Mucosa of rectum (tissue), 2 donors: ENCODE measurements around the gene MAN2A2.

ENCODE experiments used
- H3K27ac ChIP-seq, 2 donors: one replicate each; pipeline ENCODE4 v1.7.0; 2013; ENCODE audit warnings: inconsistent platforms in 2 of 2, low read depth in 2 of 2, low read length in 2 of 2
- H3K27me3 ChIP-seq, 2 donors: one replicate each; pipeline ENCODE4 v1.7.0; 2013; ENCODE audit warnings: low read length in 2 of 2; ENCODE audit not compliant: control insufficient read depth in 2 of 2, insufficient read depth in 2 of 2
- H3K36me3 ChIP-seq, 2 donors: one replicate each; pipeline ENCODE4 v1.7.0; 2013; ENCODE audit warnings: low read length in 2 of 2; ENCODE audit not compliant: control insufficient read depth in 2 of 2, insufficient read depth in 2 of 2
- H3K4me1 ChIP-seq, 2 donors: one replicate each; pipeline ENCODE4 v1.7.0; 2013; ENCODE audit warnings: low read length in 2 of 2, mild to moderate bottlenecking in 1 of 2; ENCODE audit not compliant: control insufficient read depth in 2 of 2, insufficient read depth in 2 of 2
- H3K4me3 ChIP-seq, 2 donors: one replicate each; pipeline ENCODE4 v1.7.0; 2013; ENCODE audit warnings: low read length in 2 of 2
- H3K9ac ChIP-seq, 2 donors: one replicate each; pipeline ENCODE4 v1.7.0; 2013; ENCODE audit warnings: low read length in 2 of 2, low read depth in 1 of 2, mild to moderate bottlenecking in 1 of 2
- H3K9me3 ChIP-seq, 2 donors: one replicate each; pipeline ENCODE4 v1.7.0; 2013; ENCODE audit warnings: low read length in 2 of 2; ENCODE audit not compliant: control insufficient read depth in 2 of 2
- donor health status: healthy.
- donor health status: Normal muscosa, but diverticular disease.

The MAN2A2 gene

DNA sequence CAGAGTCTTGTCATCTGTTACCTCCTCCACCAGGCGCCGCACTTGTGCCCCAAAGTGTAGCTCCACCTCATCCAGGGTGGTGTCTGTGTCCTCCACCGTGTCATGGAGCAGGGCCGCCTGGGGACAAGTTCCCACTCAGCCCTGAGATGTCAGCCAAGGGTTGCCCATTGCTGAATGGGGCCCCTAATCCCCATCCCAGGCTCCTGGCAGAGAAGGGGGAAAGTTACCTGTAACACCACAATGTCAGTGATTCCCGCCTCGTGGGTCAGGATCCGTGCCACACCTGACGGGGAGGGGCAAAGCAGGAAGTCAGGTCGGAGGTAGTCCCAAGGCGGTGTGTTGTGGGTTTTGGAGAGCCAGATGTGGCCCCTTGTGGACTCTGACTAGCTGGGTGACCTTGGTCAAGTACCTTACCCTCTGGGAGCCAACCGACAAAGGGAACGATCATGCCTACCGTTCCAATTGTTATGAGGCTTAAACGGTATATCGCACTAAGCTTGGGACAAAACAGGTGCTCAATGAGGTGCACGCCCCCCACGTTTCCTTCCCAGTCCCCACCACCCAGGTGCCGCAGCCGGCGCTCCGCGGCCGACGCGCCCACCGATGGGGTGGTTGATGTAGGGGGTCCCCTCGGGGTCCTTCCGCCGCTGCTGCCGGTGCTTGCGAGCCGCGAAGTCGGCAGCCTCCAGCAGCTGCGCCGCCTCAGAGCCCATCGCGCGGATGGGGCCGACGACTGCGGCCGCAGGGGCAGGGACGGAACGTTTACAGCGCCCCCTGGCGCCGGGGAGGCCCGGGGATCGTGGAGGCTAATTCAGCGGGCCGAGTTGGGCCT is 28.9 kb downstream of the MAN2A2 start, which contains the start of gene HDDC3:
HDDC3 (minus strand) TSS at position 722 of the 832 bp plus-strand sequence; CDS start at position 713, 9 bp downstream.
- H3K27me3 ChIP-seq: no peaks in the 10 kb centered on the region
- H3K27ac ChIP-seq: peak within 1 kb of the TSS; percentile 94 to 98
- peak within 1 kb of the TSS; percentile 68 to 94 for H3K9ac ChIP-seq
- H3K36me3 ChIP-seq: peaks cover 2% of the 10 kb centered on the region in 2 donors
- no peaks in the 10 kb centered on the region for H3K9me3 ChIP-seq
- H3K4me3 ChIP-seq: peak within 1 kb of the TSS; percentile 68 to 94
- peaks cover 39 to 40% of the 10 kb centered on the region in 2 donors for H3K4me1 ChIP-seq

DNA sequence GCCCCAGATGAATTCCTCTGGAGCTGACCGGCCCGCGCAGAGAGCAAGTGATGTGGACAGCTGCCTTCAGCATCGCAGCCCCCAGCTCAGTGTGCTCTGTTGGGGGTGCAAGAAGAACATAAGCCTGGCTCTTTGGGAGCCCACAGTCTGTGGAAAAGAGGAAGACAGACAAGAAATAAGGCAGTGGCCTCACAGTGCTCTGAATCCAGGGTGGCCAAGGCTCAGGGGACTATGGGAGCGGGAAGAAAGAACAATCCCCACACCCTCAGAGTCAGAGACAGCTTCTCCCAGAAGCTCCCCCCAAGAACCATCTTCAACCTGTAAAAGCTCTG is 29.5 kb downstream of the MAN2A2 start:
- H3K36me3 ChIP-seq: peaks cover 2% of the 10 kb centered on the region in 2 donors
- H3K4me1 ChIP-seq: peaks cover 39 to 40% of the 10 kb centered on the region in 2 donors
- H3K9ac ChIP-seq: peak overlapping the region; percentile 68 to 94
- no peaks in the 10 kb centered on the region for H3K27me3 ChIP-seq
- no peaks in the 10 kb centered on the region for H3K9me3 ChIP-seq
- H3K4me3 ChIP-seq: peak overlapping the region in 1 of 2 donors; percentile 94
- H3K27ac ChIP-seq: peak overlapping the region; percentile 94 to 98

GRCh38 chr15:90933301-90933700 is 30.2 kb downstream of the MAN2A2 start:
- Histone ChIP-seq H3K36me3 (peaks cover 2 to 5% of the 10 kb centered on the region in 2 donors), H3K9me3 (no peaks in the 10 kb centered on the region), H3K4me1 (peaks cover 39 to 40% of the 10 kb centered on the region in 2 donors), H3K27me3 (no peaks in the 10 kb centered on the region), H3K9ac (peak overlapping the region in 1 of 2 donors; percentile 10), H3K4me3 (no peak overlapping the region), H3K27ac (no peak overlapping the region)

GRCh38 chr15:90934256-90934948 is 31.3 kb downstream of the MAN2A2 start:
- peak overlapping the region; percentile 78 to 84 for H3K9ac ChIP-seq
- H3K36me3 ChIP-seq: peaks cover 5 to 9% of the 10 kb centered on the region in 2 donors
- no peaks in the 10 kb centered on the region for H3K27me3 ChIP-seq
- no peaks in the 10 kb centered on the region for H3K9me3 ChIP-seq
- peak overlapping the region; percentile 76 to 85 for H3K27ac ChIP-seq
- H3K4me1 ChIP-seq: peaks cover 38 to 39% of the 10 kb centered on the region in 2 donors
- H3K4me3 ChIP-seq: peak overlapping the region; percentile 76 to 83

GRCh38 chr15:90934949-90935751 is 32.0 kb downstream of the MAN2A2 start, which contains the start of gene UNC45A:
UNC45A (plus strand) TSS chr15:90935285; CDS start chr15:90935325, 40 bp downstream.
- Histone ChIP-seq H3K4me1 (peaks cover 38 to 39% of the 10 kb centered on the region in 2 donors), H3K27ac (peak within 1 kb of the TSS; percentile 76 to 85), H3K9me3 (no peaks in the 10 kb centered on the region), H3K4me3 (peak within 1 kb of the TSS; percentile 76 to 83), H3K27me3 (no peaks in the 10 kb centered on the region), H3K36me3 (peaks cover 12 to 16% of the 10 kb centered on the region in 2 donors), H3K9ac (peak within 1 kb of the TSS; percentile 78 to 84)

DNA sequence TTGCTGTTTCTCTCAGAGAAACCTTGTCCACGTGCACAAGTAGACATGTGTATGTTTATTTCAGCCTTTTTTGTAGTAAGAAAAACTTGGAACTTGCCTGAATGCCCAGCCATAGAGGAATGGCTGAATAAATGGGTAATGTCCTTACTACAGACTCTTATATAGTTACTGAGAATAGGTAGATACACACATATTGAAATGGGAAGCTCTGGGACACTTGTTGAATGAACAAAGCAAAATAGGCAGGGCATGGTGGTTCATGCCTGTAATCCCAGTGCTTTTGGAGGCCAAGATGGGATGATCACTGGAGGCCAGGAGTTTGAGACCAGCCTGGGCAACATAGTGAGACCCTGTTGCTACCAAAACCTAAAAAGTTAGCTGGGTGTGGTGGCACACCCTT is 33.7 kb downstream of the MAN2A2 start:
- Histone ChIP-seq H3K9ac (no peak overlapping the region), H3K4me3 (no peak overlapping the region), H3K36me3 (peaks cover 24 to 28% of the 10 kb centered on the region in 2 donors)

DNA sequence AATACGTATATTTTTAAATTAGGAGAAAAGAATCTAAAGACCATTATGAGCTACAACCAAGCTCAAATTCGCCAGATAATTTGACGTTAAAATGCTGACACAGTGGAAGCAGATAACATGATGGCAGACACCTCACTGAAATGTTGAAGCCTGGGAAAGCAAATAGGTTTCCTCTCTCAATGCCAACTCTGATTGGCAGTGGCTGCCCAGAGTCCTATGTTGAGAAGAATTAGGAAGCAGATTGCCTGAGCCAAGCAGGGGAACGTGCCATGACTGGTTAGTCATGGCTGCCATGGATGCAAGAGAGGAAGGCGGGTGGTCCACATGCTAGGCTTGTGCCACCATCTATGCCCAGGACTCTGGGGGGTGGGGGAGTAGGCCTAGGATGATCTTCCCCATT is 35.2 kb downstream of the MAN2A2 start:
- no peak overlapping the region for H3K9ac ChIP-seq
- H3K4me3 ChIP-seq: no peak overlapping the region
- peaks cover 36 to 42% of the 10 kb centered on the region in 2 donors for H3K36me3 ChIP-seq
- no peak overlapping the region for H3K27ac ChIP-seq
- no peaks in the 10 kb centered on the region for H3K9me3 ChIP-seq
- no peaks in the 10 kb centered on the region for H3K27me3 ChIP-seq
- H3K4me1 ChIP-seq: peaks cover 17 to 21% of the 10 kb centered on the region in 2 donors

More for the DNA sequence above, 33.7 kb downstream of the MAN2A2 start:
- Histone ChIP-seq H3K27ac (no peak overlapping the region), H3K9me3 (no peaks in the 10 kb centered on the region), H3K27me3 (no peaks in the 10 kb centered on the region), H3K4me1 (peaks cover 24 to 25% of the 10 kb centered on the region in 2 donors)

GRCh38 chr15:90939756-90940155 is 36.7 kb downstream of the MAN2A2 start:
- Histone ChIP-seq H3K36me3 (peaks cover 45 to 53% of the 10 kb centered on the region in 2 donors), H3K9me3 (no peaks in the 10 kb centered on the region), H3K9ac (no peak overlapping the region), H3K27me3 (no peaks in the 10 kb centered on the region), H3K4me1 (peaks cover 8 to 11% of the 10 kb centered on the region in 2 donors), H3K27ac (no peak overlapping the region), H3K4me3 (no peak overlapping the region)

- H3K9me3 ChIP-seq: no peaks in the 10 kb centered on the region
- peaks cover 50 to 57% of the 10 kb centered on the region in 2 donors for H3K36me3 ChIP-seq
- H3K4me1 ChIP-seq: peaks cover 4% of the 10 kb centered on the region in 2 donors
- no peaks in the 10 kb centered on the region for H3K27me3 ChIP-seq
- no peak overlapping the region for H3K27ac ChIP-seq
- H3K9ac ChIP-seq: no peak overlapping the region
- H3K4me3 ChIP-seq: no peak overlapping the region
Observed at GRCh38 chr15:90941038-90941437, 37.9 kb downstream of the MAN2A2 start.
